WERI-Rb-1 (cell line): Measurements from ENCODE around the gene RREB1.

Source experiments
- DNase-seq: peaks from one replicate; pipeline ENCODE4 v3.0.0-alpha.2; 2020
- H3K27ac ChIP-seq: fragments of 250-450 bp; sonication (Bioruptor Pico); 2 replicates; pipeline ENCODE4 v1.5.1; 2020; ENCODE audit warnings: mild to moderate bottlenecking, moderate library complexity
- H3K27me3 ChIP-seq: fragments of 250-450 bp; sonication (Bioruptor Pico); 2 replicates; pipeline ENCODE4 v1.5.1; 2021; ENCODE audit warnings: mild to moderate bottlenecking, low read depth, moderate library complexity; ENCODE audit not compliant: insufficient read depth, severe bottlenecking
- H3K36me3 ChIP-seq: fragments of 250-450 bp; sonication (Bioruptor Pico); 2 replicates; pipeline ENCODE4 v1.5.1; 2020; ENCODE audit warnings: mild to moderate bottlenecking, moderate library complexity
- H3K4me3 ChIP-seq: 2 replicates; pipeline ENCODE4 v1.5.1; 2011; ENCODE audit warnings: low read depth, mild to moderate bottlenecking, control low read depth, low read length
- H3K9me3 ChIP-seq: fragments of 250-450 bp; sonication (Bioruptor Pico); 2 replicates; pipeline ENCODE4 v1.5.1; 2021; ENCODE audit warnings: mild to moderate bottlenecking, moderate library complexity; ENCODE audit not compliant: severe bottlenecking
- CTCF ChIP-seq: IDR thresholded peaks from 2 replicates; pipeline ENCODE4 v1.5.1; 2011; ENCODE audit warnings: low read depth, mild to moderate bottlenecking, control low read depth, inconsistent platforms, low read length

Gene RREB1

GRCh38 chr6:7247828-7248227 is 140.1 kb downstream of the RREB1 start:
- Histone ChIP-seq H3K27me3 (no peaks in the 10 kb centered on the region), H3K4me3 (no peak overlapping the region), H3K36me3 (peaks cover 65% of the 10 kb centered on the region), H3K9me3 (no peaks in the 10 kb centered on the region), H3K27ac (no peak overlapping the region)
- no peak for DNase-seq
- no peak for TF ChIP-seq CTCF

GRCh38 chr6:7249391-7249790 is 141.6 kb downstream of the RREB1 start:
- TF ChIP-seq CTCF = no peak
- no peak overlapping the region for H3K4me3 ChIP-seq
- H3K27ac ChIP-seq = no peak overlapping the region
- H3K36me3 ChIP-seq = peaks cover 65% of the 10 kb centered on the region
- no peaks in the 10 kb centered on the region for H3K27me3 ChIP-seq
- no peak for DNase-seq
- no peaks in the 10 kb centered on the region for H3K9me3 ChIP-seq

DNA sequence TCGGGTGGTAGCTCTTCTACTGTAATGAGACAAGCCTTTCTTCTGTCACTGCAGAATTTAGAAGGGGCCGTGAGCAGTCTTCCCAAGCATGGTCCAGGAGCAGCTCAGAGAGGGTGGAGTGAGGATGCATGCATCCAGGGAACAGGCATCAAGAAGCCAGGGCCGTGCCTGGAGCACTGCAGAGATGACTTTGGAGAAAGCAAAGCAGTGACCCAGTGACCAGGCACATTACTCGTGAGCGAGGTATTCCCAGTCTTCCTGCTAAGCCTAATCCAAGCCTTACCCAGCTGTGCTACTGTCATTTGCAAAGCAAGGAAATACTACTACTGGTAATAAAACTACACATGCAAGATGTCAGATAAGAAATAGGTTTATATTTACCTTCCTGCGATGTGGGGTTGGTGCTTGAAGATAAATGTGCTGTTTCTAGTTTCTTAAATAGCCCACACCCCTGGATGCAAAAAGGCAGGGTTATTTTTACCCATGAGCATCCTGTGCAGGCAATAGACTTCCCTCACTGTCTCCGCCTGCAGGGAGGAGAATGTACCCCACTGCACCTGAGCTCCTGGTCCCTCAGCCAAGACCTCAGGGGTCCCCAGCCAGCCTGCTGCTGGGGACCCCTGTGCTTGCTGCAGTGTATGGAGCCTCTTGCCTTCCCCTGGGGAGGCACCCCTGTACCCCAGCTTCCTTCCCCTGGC is 142.3 kb downstream of the RREB1 start:
- peaks cover 59% of the 10 kb centered on the region for H3K36me3 ChIP-seq

GRCh38 chr6:7250812-7251211 is 143.1 kb downstream of the RREB1 start:
- peak overlapping the region; percentile 9; the same call in 1 of the 2 replicates for H3K27ac ChIP-seq
- no peak for TF ChIP-seq CTCF
- no peak for DNase-seq
- no peak overlapping the region for H3K4me3 ChIP-seq
- no peaks in the 10 kb centered on the region for H3K27me3 ChIP-seq
- H3K36me3 ChIP-seq = peaks cover 53% of the 10 kb centered on the region
- H3K9me3 ChIP-seq = peaks cover 4% of the 10 kb centered on the region

More for the DNA sequence above, 142.3 kb downstream of the RREB1 start:
- H3K9me3 ChIP-seq = no peaks in the 10 kb centered on the region
- DNase-seq = peak; percentile 53
- H3K4me3 ChIP-seq = no peak overlapping the region
- peak; percentile 38; the same call in 1 of the 2 replicates for TF ChIP-seq CTCF
- no peaks in the 10 kb centered on the region for H3K27me3 ChIP-seq
- peak overlapping the region; percentile 9 for H3K27ac ChIP-seq

- DNase-seq = no peak
These were observed 144.0 kb downstream of the RREB1 start for GRCh38 chr6:7251646-7252260.

More at GRCh38 chr6:7251646-7252260, 144.0 kb downstream of the RREB1 start:
- no peak for TF ChIP-seq CTCF
- Histone ChIP-seq H3K4me3 (no peak overlapping the region), H3K27ac (no peak overlapping the region), H3K9me3 (peaks cover 13% of the 10 kb centered on the region), H3K27me3 (no peaks in the 10 kb centered on the region), H3K36me3 (peaks cover 45% of the 10 kb centered on the region)
